SKM-1 treated with dmso at 0.1 percent for 144 hours (cell line): ENCODE measurements around the gene GLIPR1.
A peak's percentile ranks its signal among the peaks of the same experiment; 100 is the strongest.
"Not testable (repeated sequence)": the region's sequence is repeated elsewhere in the genome, so short reads cannot be mapped to it uniquely, and the experiment has no call there.

Experiments used
- DNase-seq: peaks from one replicate; lab custom pipeline; 2025; ENCODE audit not compliant: unreplicated experiment; lab: John Stamatoyannopoulos, UW

Gene GLIPR1

DNA sequence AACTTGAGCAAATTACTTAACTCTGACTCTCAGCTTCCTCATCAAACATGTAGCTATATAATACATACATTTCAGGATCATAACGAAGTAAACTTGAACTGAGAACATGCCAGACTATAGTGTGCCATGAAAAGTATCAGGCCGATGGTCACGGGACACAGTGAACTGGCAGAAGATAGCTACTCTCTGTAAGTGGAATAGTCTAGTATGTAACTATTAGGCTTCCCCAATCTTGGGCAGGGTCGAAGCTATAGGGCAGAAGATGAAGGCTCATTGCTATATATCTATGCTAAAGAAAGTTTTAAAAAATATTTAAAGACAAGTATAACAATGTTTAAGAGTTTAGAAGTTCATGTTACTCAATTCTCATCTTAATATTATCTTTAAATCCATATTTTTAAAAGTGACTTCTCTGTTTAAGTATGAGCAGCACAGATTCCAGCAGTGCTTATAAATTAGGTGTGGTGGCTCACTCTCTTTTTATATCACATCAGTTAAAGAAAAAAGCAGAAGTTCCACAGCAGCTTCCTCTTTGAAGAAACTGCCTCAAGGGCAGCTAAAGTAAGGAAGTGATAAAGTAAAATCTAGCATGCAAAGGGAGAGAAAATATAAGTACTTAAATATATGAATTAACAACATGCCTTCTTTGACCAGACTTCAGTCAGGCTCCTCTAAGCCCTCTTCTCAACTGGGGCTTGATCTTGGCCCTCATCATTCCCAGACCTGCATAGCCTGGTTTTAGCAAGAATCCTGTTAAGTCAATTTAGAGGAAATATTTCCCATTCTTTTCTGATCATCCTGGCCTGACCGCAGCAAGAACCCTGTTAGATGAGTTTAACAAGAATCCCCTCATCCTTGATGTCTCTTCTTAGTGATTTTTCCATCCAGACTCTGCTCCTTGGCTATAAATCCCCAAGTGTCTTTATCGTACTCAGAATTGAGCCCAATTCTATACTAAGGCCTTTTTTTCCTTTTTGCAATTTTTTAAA lies 8.4 kb upstream of the GLIPR1 start:
- DNase-seq = peak; percentile 67

DNA sequence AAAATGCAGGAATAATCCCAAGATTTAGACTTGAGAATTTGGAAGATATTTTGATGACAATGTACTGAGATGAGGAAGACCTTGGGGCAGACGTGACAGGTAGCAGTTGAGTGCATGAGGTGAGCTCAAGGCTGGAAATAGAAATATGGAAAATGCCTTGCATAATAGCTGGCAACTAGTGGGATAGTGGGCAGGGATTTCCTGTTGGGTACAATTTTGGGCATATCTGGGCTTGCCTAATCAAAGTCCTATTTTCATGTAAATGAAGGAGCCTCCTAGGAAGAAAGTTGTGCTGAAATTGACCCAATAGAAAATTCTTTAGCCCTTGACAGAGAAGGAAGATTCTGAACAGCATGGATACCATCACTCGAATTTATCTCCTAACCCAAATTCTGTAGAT lies 6.4 kb upstream of the GLIPR1 start:
- DNase-seq = no peak

- no peak for DNase-seq
Observed at GRCh38 chr12:75476071-75476470, 4.5 kb upstream of the GLIPR1 start.

DNA sequence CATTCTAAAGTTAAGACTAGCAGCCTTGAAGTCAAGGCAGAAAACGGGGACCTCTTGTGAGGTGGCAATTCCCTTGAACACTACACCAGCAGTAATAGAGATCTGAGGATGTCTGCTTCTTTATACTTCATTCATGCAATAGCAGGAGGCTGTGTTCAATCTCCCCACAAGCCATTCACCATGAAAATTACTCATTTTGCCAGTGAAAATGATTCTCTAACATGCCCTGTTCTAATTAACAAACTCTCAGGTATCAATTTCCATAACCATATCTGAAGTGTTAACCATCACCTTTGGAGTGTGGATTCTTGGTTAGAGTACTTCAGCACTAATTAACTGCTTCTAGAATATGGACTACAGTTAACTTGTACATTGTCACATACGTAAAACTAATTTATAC lies 3.4 kb upstream of the GLIPR1 start:
- no peak for DNase-seq

GRCh38 chr12:75478116-75478794 lies 2.3 kb upstream of the GLIPR1 start:
- DNase-seq = peak; percentile 64

- no peak for DNase-seq
Observed at GRCh38 chr12:75479963-75480461, 543 bp upstream of the GLIPR1 start.

- DNase-seq = peak; percentile 73
Observed at GRCh38 chr12:75481013-75481705, 604 bp downstream of the GLIPR1 start.

- no peak for DNase-seq
Observed at GRCh38 chr12:75481774-75482173, 1.2 kb downstream of the GLIPR1 start.

DNA sequence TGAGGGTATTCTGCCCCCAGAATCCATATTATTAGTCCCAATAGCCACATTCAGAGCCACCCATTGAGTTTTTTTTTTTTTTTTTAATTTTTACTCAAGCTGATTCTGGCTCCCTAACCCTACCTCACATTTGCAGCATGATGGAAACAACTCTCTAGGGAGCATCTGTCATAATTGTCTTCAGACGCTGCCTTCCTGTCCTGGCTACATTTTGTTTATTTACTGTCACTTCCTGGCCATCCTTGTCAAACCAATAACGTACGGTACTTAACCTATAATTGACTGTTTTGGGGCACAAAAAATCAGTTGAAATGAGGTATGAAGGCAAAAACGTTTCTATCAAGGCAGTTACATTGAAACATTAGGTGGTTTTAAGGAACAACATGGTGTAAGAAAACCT lies 2.1 kb downstream of the GLIPR1 start:
- DNase-seq = no peak

DNA sequence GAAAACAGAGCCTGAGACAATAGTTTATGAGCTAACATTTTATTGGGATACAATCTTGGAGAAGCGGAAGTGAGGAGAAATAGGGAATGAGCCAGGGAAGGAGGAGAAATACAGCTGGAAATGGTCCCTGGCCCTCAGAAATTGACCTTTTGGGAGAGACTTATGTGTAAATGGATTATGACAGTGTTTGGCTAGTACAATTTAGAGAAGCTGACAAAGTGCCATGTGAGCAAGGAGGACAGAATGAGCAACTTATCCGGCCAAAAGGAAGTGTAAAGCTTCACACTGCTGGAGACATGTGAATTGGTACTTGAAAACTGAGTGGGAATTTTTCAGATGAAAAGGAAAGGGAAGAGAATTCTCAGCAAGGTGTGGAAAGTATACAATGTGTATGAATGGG lies 2.9 kb downstream of the GLIPR1 start:
- DNase-seq = no peak

DNA sequence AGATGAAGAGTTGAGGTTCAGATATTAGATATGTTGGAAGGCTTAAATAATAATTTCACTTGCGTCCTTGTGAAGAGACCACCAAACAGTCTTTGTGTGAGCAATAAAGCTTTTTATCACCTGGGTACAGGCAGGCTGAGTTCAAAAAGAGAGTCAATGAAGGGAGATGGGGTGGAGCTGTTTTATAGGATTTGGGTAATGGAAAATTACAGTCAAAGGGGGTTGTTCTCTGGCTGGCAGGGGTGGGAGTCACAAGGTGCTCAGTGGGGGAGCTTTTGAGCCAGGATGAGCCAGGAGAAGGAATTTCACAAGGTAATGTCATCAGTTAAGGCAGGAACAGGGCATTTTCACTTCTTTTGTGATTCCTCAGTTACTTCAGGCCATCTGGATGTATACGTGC lies 3.9 kb downstream of the GLIPR1 start:
- DNase-seq = not testable (repeated sequence)

- no peak for DNase-seq
Observed at GRCh38 chr12:75487308-75487707, 6.8 kb downstream of the GLIPR1 start.

DNA sequence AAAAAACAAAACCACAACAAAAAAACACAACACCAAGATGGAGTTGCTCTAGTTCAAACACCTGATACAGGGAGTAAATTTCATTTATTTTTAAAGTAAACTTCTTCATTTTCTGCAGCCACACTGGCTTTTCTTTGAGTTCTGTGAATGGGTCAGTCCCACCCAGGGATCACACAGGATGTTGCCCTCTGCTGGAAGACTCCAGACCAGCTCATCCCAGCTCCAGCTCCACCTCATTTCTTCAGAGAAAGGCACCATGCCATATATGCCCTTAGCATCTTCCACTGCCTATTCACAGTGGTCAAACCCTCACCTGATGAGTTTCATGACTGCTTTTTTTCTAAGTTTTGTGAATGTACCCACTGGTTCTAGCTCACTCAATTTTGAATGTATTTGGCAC lies 8.0 kb downstream of the GLIPR1 start:
- DNase-seq = no peak

DNA sequence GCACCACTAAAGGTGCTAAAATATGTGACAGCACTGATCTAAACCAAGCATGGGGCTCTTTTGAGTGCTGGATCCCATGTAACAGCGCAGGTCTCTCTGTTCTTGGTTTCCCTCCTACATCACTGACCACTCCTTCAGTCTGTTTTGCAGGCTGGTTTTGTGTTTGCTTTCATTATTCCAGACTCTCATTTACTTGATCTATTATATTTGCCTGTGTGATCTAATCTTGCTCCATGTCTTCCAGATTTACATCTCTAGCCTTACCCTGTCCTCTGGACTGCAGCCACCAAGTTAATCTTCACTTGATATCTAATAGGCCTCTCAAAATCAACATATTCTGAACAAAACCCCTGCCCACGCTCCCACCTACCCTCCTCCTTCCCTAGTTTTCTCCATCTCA lies 8.6 kb downstream of the GLIPR1 start:
- no peak for DNase-seq

GRCh38 chr12:75489613-75490210 lies 9.2 kb downstream of the GLIPR1 start:
- no peak for DNase-seq

DNA sequence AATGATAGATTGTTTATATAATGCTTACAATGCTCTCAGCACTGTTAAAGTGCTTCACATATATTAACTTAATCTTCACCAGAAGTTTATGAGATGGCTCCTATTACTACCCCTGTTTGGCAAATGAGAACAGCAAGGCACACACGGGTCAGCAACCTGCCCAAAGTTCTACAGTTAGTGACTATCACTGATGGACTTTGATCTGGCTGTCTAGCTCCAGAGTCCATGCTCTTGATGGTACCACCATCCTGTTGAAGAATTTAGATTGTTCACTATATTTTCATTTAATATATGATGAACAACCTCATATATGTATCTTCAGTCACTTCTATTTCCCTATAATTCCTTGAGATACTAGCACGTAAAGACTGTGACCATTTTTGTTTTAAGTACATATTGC lies 10.6 kb downstream of the GLIPR1 start:
- no peak for DNase-seq

DNA sequence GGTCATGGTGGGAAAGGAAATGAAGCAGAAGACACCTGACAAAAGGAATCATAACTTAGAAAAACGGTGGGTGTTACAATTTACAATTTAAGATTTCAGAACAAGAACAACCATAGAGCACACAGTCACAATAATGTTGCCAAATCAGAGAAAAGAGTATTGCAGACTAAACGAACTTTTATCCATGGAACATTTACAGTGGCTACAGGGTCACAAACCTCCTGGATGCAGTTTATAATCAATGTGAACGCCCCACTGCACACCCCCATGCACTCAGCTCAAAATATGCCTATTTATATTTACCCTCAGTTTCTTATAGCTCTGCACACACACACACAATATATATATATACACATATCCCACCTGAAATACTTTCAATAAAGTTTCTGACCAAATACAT lies 22.9 kb downstream of the GLIPR1 start:
- DNase-seq = no peak

DNA sequence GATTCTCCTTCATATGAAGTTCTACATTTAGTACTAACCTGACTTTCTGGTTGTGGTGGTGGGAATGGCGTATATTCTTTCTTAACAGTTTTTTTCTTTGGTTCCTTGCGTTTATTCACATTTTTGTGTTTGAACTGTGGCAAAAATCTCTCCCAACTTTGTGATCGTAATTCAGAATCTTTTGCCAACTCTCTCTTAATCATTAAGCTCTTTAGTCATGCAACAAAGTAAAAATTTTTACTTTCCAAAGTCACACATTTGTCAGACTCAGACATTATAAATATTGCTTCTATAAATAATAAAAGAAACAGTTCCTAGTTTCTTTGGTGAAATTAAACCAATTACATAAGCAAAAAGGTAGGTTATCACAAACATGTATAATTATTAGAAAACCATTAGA lies 23.3 kb downstream of the GLIPR1 start:
- no peak for DNase-seq

- DNase-seq = peak; percentile 5
Observed at GRCh38 chr12:75505706-75506312, 25.3 kb downstream of the GLIPR1 start.

DNA sequence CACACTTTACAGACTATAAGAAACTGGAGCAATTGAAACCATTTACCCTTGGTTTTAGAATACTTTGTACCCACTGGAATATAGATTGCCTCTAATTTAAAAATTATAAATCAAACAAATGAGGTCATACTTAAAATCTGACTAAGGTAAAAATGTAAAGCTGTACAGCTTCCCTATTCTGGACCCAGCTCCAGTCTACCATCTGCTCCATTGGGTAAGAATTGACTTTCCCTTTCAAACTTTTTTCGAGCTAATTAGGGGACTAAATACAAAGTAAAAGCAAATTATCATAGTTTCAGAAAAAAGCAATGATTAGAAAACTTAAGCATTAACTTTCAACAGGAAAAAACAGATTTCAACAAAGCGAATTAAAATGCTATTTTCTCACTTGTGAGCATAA lies 26.5 kb downstream of the GLIPR1 start:
- no peak for DNase-seq

DNA sequence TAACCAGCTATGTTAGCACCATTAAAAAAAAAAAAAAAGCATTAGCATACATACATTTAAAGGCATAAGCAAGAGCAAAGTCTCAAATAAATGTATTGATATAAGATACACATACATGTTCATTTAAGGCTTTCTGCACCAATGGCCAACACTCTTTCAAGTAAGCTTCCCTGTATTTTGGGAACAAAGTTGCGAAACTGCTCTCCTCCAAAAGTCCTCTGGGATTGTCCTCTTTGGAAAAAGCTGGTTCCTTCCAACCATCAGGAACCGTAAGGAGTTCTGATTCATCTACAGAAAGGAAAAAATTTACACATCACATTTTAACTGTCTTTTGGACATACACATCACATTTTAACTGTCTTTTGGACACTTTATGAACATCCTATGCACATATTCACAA lies 27.6 kb downstream of the GLIPR1 start:
- DNase-seq = no peak
